Erythroblast (primary cell): Measurements from ENCODE around the gene PTPRT.

Experiments
- GATA1 ChIP-seq: IDR thresholded peaks from 2 replicates; pipeline ENCODE4 v1.6.1; 2011; ENCODE audit warnings: low read depth, mild to moderate bottlenecking, control low read depth, low read length, moderate library complexity
- POLR2A ChIP-seq: IDR thresholded peaks from 2 replicates; pipeline ENCODE4 v1.6.1; 2011; ENCODE audit warnings: mild to moderate bottlenecking, low read length

GRCh38 chr20:43065299-43065698 is 124.4 kb downstream of the PTPRT start:
- TF ChIP-seq POLR2A (no peak), GATA1 (no peak)
